GM19043 (cell line): ENCODE data around the gene CETP.
A peak's percentile ranks its signal among the peaks of the same experiment; 100 is the strongest.
"Not testable (repeated sequence)": the region's sequence is repeated elsewhere in the genome, so short reads cannot be mapped to it uniquely, and the experiment has no call there.

Source experiments
- ATAC-seq: cut with Tn5 transposase; IDR thresholded peaks from one replicate; pipeline ENCODE4 v1.9.1; 2021; ENCODE audit warnings: low read depth; ENCODE audit not compliant: unreplicated experiment

The CETP gene

GRCh38 chr16:56933828-56934598 lies 27.7 kb upstream of the CETP start:
- ATAC-seq, result no peak

- ATAC-seq, result not testable (repeated sequence)
These were observed 27.1 kb upstream of the CETP start for GRCh38 chr16:56934599-56935145.

DNA sequence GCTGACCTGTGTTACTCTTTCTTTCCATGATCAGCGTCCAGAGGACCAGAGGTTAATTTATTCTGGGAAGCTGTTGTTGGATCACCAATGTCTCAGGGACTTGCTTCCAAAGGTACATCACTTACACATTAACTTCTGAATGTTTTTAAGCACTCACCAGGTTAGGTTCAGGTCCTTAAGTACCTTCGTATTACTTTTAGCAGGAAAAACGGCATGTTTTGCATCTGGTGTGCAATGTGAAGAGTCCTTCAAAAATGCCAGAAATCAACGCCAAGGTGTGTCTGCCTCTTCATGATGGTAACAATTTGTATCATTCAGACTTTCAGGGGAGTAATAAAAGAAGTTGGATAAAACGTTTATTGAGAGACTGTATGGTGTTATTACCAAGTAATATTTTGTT lies 26.5 kb upstream of the CETP start:
- no peak for ATAC-seq

GRCh38 chr16:56936491-56936890 lies 25.3 kb upstream of the CETP start:
- no peak for ATAC-seq

DNA sequence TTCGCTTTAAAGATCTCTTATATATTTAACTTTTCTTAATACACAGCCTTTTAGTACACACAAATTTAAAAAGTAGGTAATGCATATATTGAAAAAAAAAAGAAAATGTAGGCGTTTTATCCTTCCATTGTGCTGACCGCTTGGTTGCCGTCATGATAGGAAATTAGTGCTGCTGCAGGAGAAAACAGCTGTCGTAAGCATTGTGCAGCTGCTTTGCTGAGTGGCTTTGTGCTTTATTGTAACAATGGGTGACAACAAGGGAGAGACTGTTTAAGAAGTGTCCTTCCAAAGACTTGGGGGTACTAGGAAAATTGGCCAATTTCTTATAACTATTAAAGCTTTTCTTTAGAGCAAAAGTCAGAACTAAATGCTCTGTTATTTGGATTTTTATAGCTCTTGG lies 24.8 kb upstream of the CETP start:
- no peak for ATAC-seq

GRCh38 chr16:56938664-56939513 lies 22.9 kb upstream of the CETP start:
- no peak for ATAC-seq

GRCh38 chr16:56939801-56940200 lies 21.9 kb upstream of the CETP start:
- ATAC-seq, result no peak

GRCh38 chr16:56941092-56941491 lies 20.7 kb upstream of the CETP start:
- ATAC-seq, result no peak

GRCh38 chr16:56941856-56942331 lies 19.9 kb upstream of the CETP start:
- ATAC-seq, result no peak

- ATAC-seq, result no peak
These were observed 17.9 kb upstream of the CETP start for GRCh38 chr16:56943761-56944375.

DNA sequence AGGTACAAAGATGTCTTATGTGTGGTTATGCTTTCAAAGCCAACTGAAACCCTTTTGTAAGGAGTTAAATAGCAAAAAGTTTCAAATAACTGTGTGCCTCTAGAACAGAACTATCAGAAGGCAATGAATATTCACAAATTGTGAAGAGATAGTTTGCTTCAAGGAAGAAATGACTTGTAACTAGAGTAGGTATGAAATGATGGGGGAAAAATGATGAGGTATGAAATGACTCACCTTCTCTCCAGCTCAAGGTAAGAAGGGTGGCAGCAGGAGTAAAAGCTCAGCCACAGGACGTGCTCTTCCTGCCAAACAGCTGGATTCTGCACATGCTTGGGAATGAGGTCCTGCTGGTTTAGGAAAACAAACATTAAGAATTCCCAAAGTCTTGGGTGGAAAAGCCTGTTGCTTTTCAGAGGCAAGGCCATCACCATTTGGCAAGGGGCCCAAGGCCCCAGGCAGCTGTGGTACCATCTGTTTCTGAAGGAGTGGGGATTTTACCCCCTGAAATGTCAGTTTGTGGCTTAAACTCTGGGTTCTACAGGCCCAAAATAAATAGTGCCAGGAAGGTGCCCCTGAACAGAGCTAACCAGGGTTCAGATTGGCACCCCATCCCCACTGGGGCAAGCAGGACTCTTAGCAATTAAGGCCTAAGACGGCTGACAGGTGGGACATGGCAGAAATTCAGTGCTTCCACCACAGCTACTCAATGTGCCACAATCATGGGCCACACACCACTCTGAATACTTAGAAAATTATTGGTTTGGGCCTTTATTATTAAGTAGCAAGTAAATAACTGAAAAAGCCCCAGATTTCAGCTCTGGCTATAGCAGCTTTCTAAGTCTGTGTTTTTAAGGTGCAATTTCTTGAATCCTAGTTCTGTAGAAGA lies 16.6 kb upstream of the CETP start:
- peak; percentile 44 for ATAC-seq

GRCh38 chr16:56945847-56946527 lies 15.8 kb upstream of the CETP start:
- no peak for ATAC-seq

DNA sequence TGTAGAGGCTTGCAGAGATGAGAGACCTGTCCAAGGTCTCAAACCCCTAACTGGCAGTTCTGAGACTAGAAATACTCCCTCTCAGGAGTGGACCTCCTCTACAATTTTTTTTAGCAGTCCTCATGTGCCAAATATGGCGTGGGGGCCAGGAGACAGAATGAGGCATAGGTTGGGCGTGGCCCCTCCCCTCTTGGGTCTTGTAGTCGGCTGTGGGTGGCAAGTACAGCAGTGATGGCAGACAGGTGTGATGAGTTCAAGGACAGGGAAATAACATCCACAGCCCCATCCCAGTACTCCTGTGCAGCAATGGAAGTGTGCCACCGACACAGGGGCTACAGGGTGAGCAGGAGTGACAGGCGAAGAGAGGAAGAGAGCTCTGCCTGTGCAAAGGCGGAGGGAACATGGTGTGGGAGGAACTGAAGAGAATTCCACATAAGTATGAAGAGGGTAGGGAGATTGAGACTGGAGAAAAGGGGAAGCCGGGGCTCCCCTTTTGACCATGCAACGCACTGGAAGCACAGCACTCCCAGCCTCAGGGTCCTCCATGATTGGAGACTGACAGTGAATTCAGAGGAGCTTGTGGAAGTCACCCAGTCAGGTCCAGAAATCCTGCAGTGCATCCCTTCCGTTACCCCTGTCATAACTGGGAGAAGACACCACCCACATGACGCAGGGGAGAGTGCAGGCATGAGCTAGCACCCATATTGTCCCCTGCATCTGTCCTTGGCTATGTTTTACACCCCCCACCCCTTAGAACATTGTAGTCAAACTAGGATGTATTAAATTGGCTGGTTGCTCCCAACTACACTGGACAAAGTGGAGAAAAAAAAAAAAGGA lies 14.8 kb upstream of the CETP start:
- no peak for ATAC-seq

DNA sequence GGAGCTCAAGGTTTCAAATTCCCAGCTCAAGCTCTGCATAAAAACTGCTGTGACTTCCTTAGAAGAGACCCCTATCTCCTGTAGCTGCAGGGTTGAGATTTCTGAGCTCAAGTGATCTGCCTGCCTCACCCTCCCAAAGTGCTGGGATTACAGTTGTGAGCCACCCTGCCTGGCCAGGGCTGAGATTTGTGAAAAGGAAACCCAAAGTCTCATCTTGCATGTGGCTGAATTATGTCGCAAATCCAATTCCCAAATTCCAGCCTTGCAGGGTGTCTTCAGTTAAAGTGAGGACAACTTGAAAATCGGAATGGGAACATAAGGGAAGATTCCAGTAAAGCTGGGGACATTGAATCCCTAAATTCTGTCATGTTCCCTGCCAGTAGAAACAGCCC lies 14.2 kb upstream of the CETP start:
- no peak for ATAC-seq

- no peak for ATAC-seq
These were observed 13.5 kb upstream of the CETP start for GRCh38 chr16:56948234-56948633.

DNA sequence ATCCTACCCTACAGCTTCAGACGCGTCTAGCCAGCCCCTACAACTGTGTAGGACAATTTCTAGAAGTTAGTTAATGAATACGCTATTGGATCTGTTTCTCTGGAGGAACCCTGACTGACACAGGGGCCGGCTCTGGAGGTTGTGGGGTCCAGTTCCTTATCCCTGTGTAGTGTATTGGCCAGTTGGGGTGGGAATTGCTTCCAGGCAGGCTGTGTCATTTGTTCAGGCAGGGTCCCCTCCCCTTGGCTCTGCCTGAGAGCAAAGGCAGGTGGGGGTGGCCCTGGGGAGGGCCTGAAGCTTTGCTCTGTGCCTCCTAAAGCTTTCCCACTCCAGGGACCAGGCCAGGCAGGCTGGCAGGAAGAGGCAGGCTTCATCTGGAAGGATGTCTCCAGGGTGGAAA lies 11.7 kb upstream of the CETP start:
- no peak for ATAC-seq

DNA sequence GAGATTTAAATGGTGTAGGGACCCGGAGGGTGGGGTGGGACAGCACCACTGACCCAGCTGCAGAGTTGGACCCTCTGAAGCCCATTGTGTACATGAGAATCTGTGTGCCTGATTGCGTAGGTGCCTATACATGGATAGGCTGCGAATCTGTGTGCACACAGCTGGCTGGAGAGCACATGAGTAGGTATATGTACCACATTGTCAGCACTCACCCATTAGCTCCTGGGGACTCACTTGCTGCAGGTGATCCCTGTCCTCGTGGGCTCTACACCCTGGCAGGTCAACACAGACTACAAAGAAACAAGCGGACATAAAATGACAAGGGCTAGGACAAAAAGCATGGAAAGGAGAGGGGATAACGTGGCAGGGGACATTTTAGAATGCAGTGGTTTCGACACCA lies 11.3 kb upstream of the CETP start:
- ATAC-seq, result no peak

- ATAC-seq, result peak; percentile 48
These were observed 10.6 kb upstream of the CETP start for GRCh38 chr16:56950881-56951771.
